Sigmoid colon (tissue), 4 donors: ENCODE results near the gene SYNGR1.

Source experiments
- POLR2A ChIP-seq, 2 donors: fragments of 450-650 bp; IDR thresholded peaks; one replicate each; pipeline ENCODE4 v1.6.1; 2016; ENCODE audit warnings: antibody characterized with exemption in 2 of 2, mild to moderate bottlenecking in 2 of 2, moderate library complexity in 2 of 2
- POLR2AphosphoS5 ChIP-seq, 4 donors: sonication (generic); formaldehyde crosslinking; IDR thresholded peaks; one replicate each; pipeline ENCODE4 v1.6.1; 2017; ENCODE audit warnings: antibody characterized with exemption in 4 of 4
- TF ChIP-seq, protein P1 (sequence below), 4 experiments: fragments of 450-650 bp in 3 of 4; fragments of 200-600 bp in 1 of 4; IDR thresholded peaks; one replicate each; pipeline ENCODE4 v1.5.1; 2016 to 2019; ENCODE audit warnings: antibody characterized with exemption in 4 of 4, mild to moderate bottlenecking in 3 of 4, moderate library complexity in 2 of 4

DNA sequence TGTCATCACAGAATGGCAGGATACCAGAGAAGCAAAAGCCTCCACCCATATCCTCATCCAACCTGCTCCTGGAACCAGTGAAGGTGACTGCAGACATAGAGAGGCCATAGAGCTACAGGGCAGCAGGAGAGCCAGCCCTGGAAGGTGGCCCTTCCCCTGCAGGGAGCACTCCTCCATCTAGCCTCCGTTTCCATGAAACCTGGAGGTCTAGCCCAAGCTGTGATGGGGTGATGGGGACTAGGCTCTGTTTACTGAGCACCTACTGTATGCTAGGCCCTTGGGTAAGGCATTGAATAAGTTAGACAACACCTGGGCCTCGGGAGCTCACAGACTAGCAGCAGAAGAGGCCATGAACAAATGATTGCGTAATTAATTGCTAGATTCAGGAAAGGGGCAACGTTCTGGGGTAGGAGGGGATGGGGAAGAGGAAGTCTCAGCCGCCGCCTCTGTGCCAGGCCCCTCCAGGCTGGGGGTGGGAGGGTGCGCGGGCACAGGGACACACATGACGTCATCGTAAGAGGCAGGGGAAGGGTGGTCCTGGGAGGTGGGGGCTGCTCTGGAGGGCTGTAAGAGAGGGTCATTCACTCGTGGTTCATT is 784 bp upstream of the SYNGR1 start:
- TF ChIP-seq, protein P1, sequence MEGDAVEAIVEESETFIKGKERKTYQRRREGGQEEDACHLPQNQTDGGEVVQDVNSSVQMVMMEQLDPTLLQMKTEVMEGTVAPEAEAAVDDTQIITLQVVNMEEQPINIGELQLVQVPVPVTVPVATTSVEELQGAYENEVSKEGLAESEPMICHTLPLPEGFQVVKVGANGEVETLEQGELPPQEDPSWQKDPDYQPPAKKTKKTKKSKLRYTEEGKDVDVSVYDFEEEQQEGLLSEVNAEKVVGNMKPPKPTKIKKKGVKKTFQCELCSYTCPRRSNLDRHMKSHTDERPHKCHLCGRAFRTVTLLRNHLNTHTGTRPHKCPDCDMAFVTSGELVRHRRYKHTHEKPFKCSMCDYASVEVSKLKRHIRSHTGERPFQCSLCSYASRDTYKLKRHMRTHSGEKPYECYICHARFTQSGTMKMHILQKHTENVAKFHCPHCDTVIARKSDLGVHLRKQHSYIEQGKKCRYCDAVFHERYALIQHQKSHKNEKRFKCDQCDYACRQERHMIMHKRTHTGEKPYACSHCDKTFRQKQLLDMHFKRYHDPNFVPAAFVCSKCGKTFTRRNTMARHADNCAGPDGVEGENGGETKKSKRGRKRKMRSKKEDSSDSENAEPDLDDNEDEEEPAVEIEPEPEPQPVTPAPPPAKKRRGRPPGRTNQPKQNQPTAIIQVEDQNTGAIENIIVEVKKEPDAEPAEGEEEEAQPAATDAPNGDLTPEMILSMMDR (IDR thresholded peaks at IDR 0.05): no peak
- no peak for TF ChIP-seq POLR2A (IDR thresholded peaks at IDR 0.05)
- TF ChIP-seq POLR2AphosphoS5 (IDR thresholded peaks at IDR 0.05): no peak
